Measurements from ENCODE around the gene PDCD11.

PDCD11 gene

GRCh38 chr10:103465411-103466179 is 69.2 kb downstream of the PDCD11 start:
- no peak for TF ChIP-seq CTCF (IDR thresholded peaks at IDR 0.05; ENCODE audit: control insufficient read depth, extremely low read depth, insufficient read depth)
- no peak overlapping the region for H3K4me3 ChIP-seq (ENCODE audit: low read depth, low read length)
- DNase-seq (ENCODE audit: low read depth): peak; percentile 53

- no peak for TF ChIP-seq CTCF (IDR thresholded peaks at IDR 0.05; ENCODE audit: control insufficient read depth, extremely low read depth, insufficient read depth)
- no peak overlapping the region for H3K4me3 ChIP-seq (ENCODE audit: low read depth, low read length)
- DNase-seq (ENCODE audit: low read depth): no peak
These were observed 70.3 kb downstream of the PDCD11 start for GRCh38 chr10:103466734-103467133.

- no peak overlapping the region for H3K4me3 ChIP-seq (ENCODE audit: low read depth, low read length)
- no peak for TF ChIP-seq CTCF (IDR thresholded peaks at IDR 0.05; ENCODE audit: control insufficient read depth, extremely low read depth, insufficient read depth)
- DNase-seq (ENCODE audit: low read depth): no peak
These were observed 71.0 kb downstream of the PDCD11 start for GRCh38 chr10:103467406-103467805.

- DNase-seq (ENCODE audit: low read depth): no peak
- H3K4me3 ChIP-seq (ENCODE audit: low read depth, low read length): no peak overlapping the region
- no peak for TF ChIP-seq CTCF (IDR thresholded peaks at IDR 0.05; ENCODE audit: control insufficient read depth, extremely low read depth, insufficient read depth)
These were observed 72.8 kb downstream of the PDCD11 start for GRCh38 chr10:103469201-103469600.

GRCh38 chr10:103470761-103471653 is 74.6 kb downstream of the PDCD11 start:
- TF ChIP-seq CTCF (IDR thresholded peaks at IDR 0.05; ENCODE audit: control insufficient read depth, extremely low read depth, insufficient read depth): no peak
- H3K4me3 ChIP-seq (ENCODE audit: low read depth, low read length): no peak overlapping the region
- DNase-seq (ENCODE audit: low read depth): no peak

GRCh38 chr10:103472005-103472404 is 75.6 kb downstream of the PDCD11 start:
- DNase-seq (ENCODE audit: low read depth): no peak
- TF ChIP-seq CTCF (IDR thresholded peaks at IDR 0.05; ENCODE audit: control insufficient read depth, extremely low read depth, insufficient read depth): no peak
- no peak overlapping the region for H3K4me3 ChIP-seq (ENCODE audit: low read depth, low read length)
